ENCODE results near the gene RNF17. TPM values are rescaled to one million over a fixed set of nuclear protein-coding genes. Genes with fewer than 3 reads are reported as not detected.

The RNF17 gene
- total and polyA plus RNA-seq, 2 of the 8 experiments (the other 6 are each of a cell fraction or from before 2014, with no cell fraction given) = not detected

DNA sequence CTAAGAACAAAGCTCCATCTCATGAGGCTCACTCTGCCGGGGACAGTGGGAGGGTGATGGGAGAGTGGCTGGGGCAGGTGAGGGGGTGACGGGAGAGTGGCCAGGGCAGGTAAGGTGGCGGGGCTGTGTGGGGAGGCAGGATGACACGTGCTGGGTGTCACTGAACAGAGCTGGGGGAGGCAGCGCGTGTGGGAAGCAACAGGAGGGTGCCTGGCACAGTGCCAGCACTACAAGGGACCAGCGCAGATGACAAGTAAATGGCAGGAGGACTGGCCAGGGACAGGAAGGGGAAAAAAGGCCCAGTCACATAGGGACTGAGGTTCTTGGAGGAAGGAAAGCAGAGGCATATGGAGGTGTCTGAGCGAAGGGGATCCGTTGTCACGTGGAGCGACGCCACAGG, 129.9 kb downstream of the RNF17 start:
- DNase-seq (ENCODE audit: low read depth in 1 of 2, low spot score in 2 of 2) (no peak), FAIRE-seq (no peak)
- H2BK12ac ChIP-seq (ENCODE audit: low read depth, low read length) = no peak overlapping the region
- no peaks in the 10 kb centered on the region for H3K27me3 ChIP-seq (replicated peaks in 1 of 4; ENCODE audit: control insufficient read depth in 3 of 4, extremely low read depth in 1 of 4, insufficient read depth in 3 of 4, low read length in 3 of 4)
- no peak overlapping the region for H2AFZ ChIP-seq (ENCODE audit: low read length)
- H3K36me3 ChIP-seq (ENCODE audit: control insufficient read depth in 2 of 4, insufficient read depth in 4 of 4, low read length in 3 of 4) = peaks cover 0 to 36% (median 20%) of the 10 kb centered on the region in 4 experiments; a peak in 6 of 8 replicates
- H2AK5ac ChIP-seq (ENCODE audit: low read depth, low read length) = no peak overlapping the region
- no peak overlapping the region for H4K5ac ChIP-seq (ENCODE audit: insufficient read length, low read depth, low read length)
- H3K4me2 ChIP-seq (ENCODE audit: insufficient read depth in 1 of 2, low read depth in 2 of 2, low read length in 2 of 2) = no peak overlapping the region
- H2BK15ac ChIP-seq (ENCODE audit: low read length) = no peak overlapping the region
- no peak overlapping the region for H2BK20ac ChIP-seq (ENCODE audit: low read length)
- no peak overlapping the region for H3K4ac ChIP-seq (replicated peaks; ENCODE audit: insufficient read length, low read depth, low read length)
- H3K79me1 ChIP-seq (ENCODE audit: low read depth, low read length) = no peaks in the 10 kb centered on the region
- no peak overlapping the region for H3K56ac ChIP-seq (replicated peaks; ENCODE audit: insufficient read length, low read depth, low read length)
- no peaks in the 10 kb centered on the region for H3K23me2 ChIP-seq (ENCODE audit: low read depth, low read length)
- H3K9me3 ChIP-seq (ENCODE audit: insufficient read depth in 2 of 2, low read depth in 1 of 2, low read length in 1 of 2) = no peaks in the 10 kb centered on the region
- H2BK120ac ChIP-seq (replicated peaks; ENCODE audit: low read depth, low read length) = no peak overlapping the region
- TF ChIP-seq YY1 (IDR thresholded peaks at IDR 0.05; ENCODE audit: low read depth, low read length) (no peak), ASH2L (IDR thresholded peaks at IDR 0.05; ENCODE audit: low read length) (no peak), CHD1 (IDR thresholded peaks at IDR 0.05; ENCODE audit: low read depth, low read length) (no peak), EP300 (IDR thresholded peaks at IDR 0.05; ENCODE audit: borderline replicate concordance in 1 of 2, low read depth in 2 of 2, low read length in 2 of 2) (no peak), SP4 (IDR thresholded peaks at IDR 0.05; ENCODE audit: low read length) (no peak), SRF (IDR thresholded peaks at IDR 0.05; ENCODE audit: low read depth, low read length) (no peak), E2F6 (IDR thresholded peaks at IDR 0.05) (no peak), POLR2A (IDR thresholded peaks at IDR 0.05; ENCODE audit: control extremely low read depth in 1 of 2, low read depth in 2 of 2, low read length in 2 of 2) (no peak), RAD21 (IDR thresholded peaks at IDR 0.05 in 1 of 2, conservative IDR thresholded peaks at IDR 0.05 in 1 of 2; ENCODE audit: low read depth in 2 of 2, low read length in 2 of 2) (no peak), BRCA1 (IDR thresholded peaks at IDR 0.05; ENCODE audit: low read depth, low read length) (no peak), BACH1 (IDR thresholded peaks at IDR 0.05; ENCODE audit: low read length) (no peak), TAF7 (optimal IDR thresholded peaks at IDR 0.05; ENCODE audit: borderline replicate concordance, low read depth, low read length) (no peak)
- peaks cover 3 to 5% of the 10 kb centered on the region in 2 experiments for H4K20me1 ChIP-seq (replicated peaks in 1 of 2; ENCODE audit: control insufficient read depth in 1 of 2, insufficient read depth in 2 of 2, low read length in 2 of 2)
- no peak overlapping the region; the same call in 1 of the 2 replicates for H2BK5ac ChIP-seq (ENCODE audit: low read depth, low read length)
- no peak overlapping the region for H3K9ac ChIP-seq (replicated peaks in 1 of 4; ENCODE audit: extremely low read depth in 1 of 4, low read depth in 3 of 4, low read length in 3 of 4)
- no peak overlapping the region for H4K91ac ChIP-seq (replicated peaks; ENCODE audit: insufficient read length, low read length)
- ChIA-PET CTCF (ENCODE audit: partially characterized antibody) (interaction anchor here (0.5 kb wide), 1 partner anchor 1143 kb away, joined by 3 read pairs; no protein-coding TSS in a partner anchor), POLR2A (ENCODE audit: partially characterized antibody) (no interaction called here)
- H3K14ac ChIP-seq (ENCODE audit: insufficient read length) = no peak overlapping the region
- no peak overlapping the region for H3K23ac ChIP-seq (ENCODE audit: insufficient read length)
- no peak overlapping the region for H3K18ac ChIP-seq (ENCODE audit: extremely low read depth, low read length)
- no peak overlapping the region; the same call in 1 of the 2 replicates for H4K8ac ChIP-seq (ENCODE audit: extremely low read depth, insufficient read depth, low read length)
- H3K79me2 ChIP-seq (ENCODE audit: control insufficient read depth in 1 of 2, insufficient read depth in 2 of 2, low read length in 2 of 2) = no peaks in the 10 kb centered on the region
- H3K4me3 ChIP-seq (ENCODE audit: extremely low read depth in 1 of 4, insufficient read depth in 2 of 4, low read depth in 3 of 4, low read length in 4 of 4) = no peak overlapping the region
- no peaks in the 10 kb centered on the region; a peak in 1 of 7 replicates for H3K4me1 ChIP-seq (replicated peaks in 1 of 4; ENCODE audit: control insufficient read depth in 3 of 4, insufficient read depth in 4 of 4, low read length in 3 of 4)
- no peak overlapping the region for H3K27ac ChIP-seq (ENCODE audit: low read depth, low read length)
- 94% methylated on average over 12 of the region's 12 CpGs; no CpG with 5 or more reads in 1 of the 2 experiments for WGBS, 2 experiments (ENCODE audit: extremely low coverage in 1 of 2, insufficient coverage in 1 of 2, insufficient read length in 1 of 2, insufficient replicate concordance in 2 of 2, low coverage in 1 of 2, low lambda C conversion rate in 2 of 2, missing lambda C conversion rate in 1 of 2)
